CD14-positive monocyte (primary cell): ENCODE results near the gene CATSPER4. TPM values are rescaled to one million over a fixed set of nuclear protein-coding genes. Genes with fewer than 3 reads are reported as not detected.

Experiments used
- DNase-seq, 3 donors: peaks; one replicate each; pipeline ENCODE4 v3.0.0-alpha.2; 2011 to 2022
- H2AFZ ChIP-seq: 2 replicates; pipeline ENCODE4 v1.6.0; 2012; ENCODE audit warnings: mild to moderate bottlenecking, low read depth, low read length, inconsistent platforms; ENCODE audit not compliant: insufficient read depth, poor library complexity, severe bottlenecking
- H3K27ac ChIP-seq, 2 donors: 1 replicate in 1 of 2; 2 replicates in 1 of 2; pipeline ENCODE4 v1.5.1; 2012 to 2013; ENCODE audit warnings: low read length in 2 of 2, control low read depth in 1 of 2, inconsistent platforms in 1 of 2, low read depth in 1 of 2, mild to moderate bottlenecking in 1 of 2
- H3K27me3 ChIP-seq, 2 donors: one replicate each; pipeline versions ENCODE4 v1.6.0 to v1.6.1; 2011 to 2013; ENCODE audit warnings: low read length in 2 of 2; ENCODE audit not compliant: control insufficient read depth in 2 of 2, insufficient read depth in 2 of 2
- H3K36me3 ChIP-seq, 2 donors: replicated peaks in 1 of 2; 1 replicate in 1 of 2; 2 replicates in 1 of 2; pipeline versions ENCODE4 v1.5.1 to v1.6.1; 2012 to 2013; ENCODE audit warnings: low read length in 2 of 2, control low read depth in 1 of 2, inconsistent platforms in 1 of 2, mild to moderate bottlenecking in 1 of 2; ENCODE audit not compliant: insufficient read depth in 2 of 2, control insufficient read depth in 1 of 2
- H3K4me1 ChIP-seq, 2 donors: 1 replicate in 1 of 2; 2 replicates in 1 of 2; pipeline versions ENCODE4 v1.5.1 to v1.6.1; 2012 to 2013; ENCODE audit warnings: low read length in 2 of 2, control low read depth in 1 of 2, inconsistent platforms in 1 of 2, mild to moderate bottlenecking in 1 of 2, moderate library complexity in 1 of 2; ENCODE audit not compliant: insufficient read depth in 2 of 2, control insufficient read depth in 1 of 2
- H3K4me2 ChIP-seq: replicated peaks from 2 replicates; pipeline ENCODE3; 2012; ENCODE audit warnings: low read length, moderate library complexity, mild to moderate bottlenecking; ENCODE audit not compliant: poor library complexity, severe bottlenecking; ENCODE audit errors: extremely low read depth
- H3K4me3 ChIP-seq, 3 experiments: fragments of 200-600 bp in 1 of 3; sonication (generic) in 1 of 3; replicated peaks in 1 of 3; 1 replicate in 2 of 3; 2 replicates in 1 of 3; pipeline ENCODE4 v1.5.1; 2011 to 2013; ENCODE audit warnings: low read length in 3 of 3, mild to moderate bottlenecking in 3 of 3, control low read depth in 2 of 3, low read depth in 2 of 3, inconsistent platforms in 1 of 3, moderate library complexity in 1 of 3
- H3K79me2 ChIP-seq: 2 replicates; pipeline ENCODE4 v1.6.0; 2012; ENCODE audit warnings: mild to moderate bottlenecking, control low read depth, inconsistent platforms, low read length, moderate library complexity; ENCODE audit not compliant: insufficient read depth
- H3K9ac ChIP-seq: 2 replicates; pipeline ENCODE4 v1.6.0; 2017; ENCODE audit warnings: low read length, mild to moderate bottlenecking; ENCODE audit not compliant: insufficient read depth, poor library complexity, severe bottlenecking
- H3K9me3 ChIP-seq, 2 donors: replicated peaks in 1 of 2; 1 replicate in 1 of 2; 2 replicates in 1 of 2; pipeline versions ENCODE4 v1.5.1 to v1.6.1; 2012 to 2013; ENCODE audit warnings: low read length in 2 of 2, control low read depth in 1 of 2; ENCODE audit not compliant: control insufficient read depth in 1 of 2, insufficient read depth in 1 of 2
- H4K20me1 ChIP-seq: 2 replicates; pipeline ENCODE4 v1.6.0; 2012; ENCODE audit warnings: mild to moderate bottlenecking, low read length, control low read depth, moderate library complexity; ENCODE audit not compliant: insufficient read depth
- H3K27ac Mint-ChIP-seq, 7 donors: one replicate each; pipeline ENCODE4 v1.8.0; 2020; ENCODE audit warnings: mild to moderate bottlenecking in 7 of 7, mixed read lengths in 7 of 7, moderate library complexity in 6 of 7, inconsistent platforms in 2 of 7
- H3K27me3 Mint-ChIP-seq, 3 donors: one replicate each; pipeline ENCODE4 v1.8.0; 2021 to 2022; ENCODE audit warnings: low read depth in 3 of 3, mild to moderate bottlenecking in 3 of 3, mixed read lengths in 3 of 3, moderate library complexity in 3 of 3, inconsistent platforms in 1 of 3
- H3K36me3 Mint-ChIP-seq, 2 donors: one replicate each; pipeline ENCODE4 v1.8.0; 2020; ENCODE audit warnings: mixed read lengths in 2 of 2, inconsistent platforms in 1 of 2, mild to moderate bottlenecking in 1 of 2
- H3K4me1 Mint-ChIP-seq: one replicate; pipeline ENCODE4 v1.8.0; 2020; ENCODE audit warnings: mild to moderate bottlenecking, mixed read lengths
- H3K4me3 Mint-ChIP-seq, 2 donors: one replicate each; pipeline ENCODE4 v1.8.0; 2020; ENCODE audit warnings: mild to moderate bottlenecking in 2 of 2, mixed read lengths in 2 of 2, moderate library complexity in 1 of 2
- H3K9me3 Mint-ChIP-seq, 7 donors: one replicate each; pipeline ENCODE4 v1.8.0; 2020 to 2022; ENCODE audit warnings: mixed read lengths in 7 of 7, mild to moderate bottlenecking in 6 of 7, moderate library complexity in 6 of 7, inconsistent platforms in 2 of 7
- WGBS: methylation state at CpG from one replicate; pipeline ENCODE4 v1.1.5; 2013; ENCODE audit warnings: missing lambda C conversion rate; ENCODE audit not compliant: insufficient coverage; 5-methylcytosine and 5-hydroxymethylcytosine counted together
- intact Hi-C, 2 donors: fragments of 100-400 bp; cut with micrococcal nuclease; formaldehyde crosslinking; loops; one replicate each; pipeline versions ENCODE4 v1.15.0 to v1.15.1; 2023
- polyA plus RNA-seq, 3 donors: library from polyadenylated mRNA; depleted of rRNA in 1 of 3; unstranded in 2 of 3; stranded (reverse) in 1 of 3; fragments of 300-500 nt in 2 of 3; fragments of >200 nt in 1 of 3; fragmentation: Illumina TruSeq in 2 of 3; gene quantifications; 1 replicate in 2 of 3; 2 replicates in 1 of 3; pipeline ENCODE4 v1.2.3, GENCODE V29; 2012 to 2021
- TF ChIP-seq, protein P1 (sequence below): fragments of 200-600 bp; IDR thresholded peaks from one replicate; pipeline ENCODE4 v1.8.0; 2022; ENCODE audit warnings: antibody characterized with exemption, mild to moderate bottlenecking

Gene CATSPER4
- polyA plus RNA-seq, 3 donors, result not detected

- DNase-seq, result peak in 2 of 3 donors; percentile 31 to 41
- peak overlapping the region in 6 of 7 donors; percentile 53 to 84 (median 72) for H3K27ac Mint-ChIP-seq
- Histone ChIP-seq H3K79me2 (peaks cover 82% of the 10 kb centered on the region), H3K27me3 (no peaks in the 10 kb centered on the region), H3K36me3 (peaks cover 6 to 26% of the 10 kb centered on the region in 2 donors), H2AFZ (peak overlapping the region; percentile 29), H3K4me2 (peak overlapping the region; percentile 68), H3K27ac (peak overlapping the region in 1 of 2 donors; percentile 54), H3K4me1 (peaks cover 26 to 39% of the 10 kb centered on the region in 2 donors), H3K4me3 (peak overlapping the region in 1 of 3 experiments; percentile 54), H3K9ac (no peak overlapping the region), H3K9me3 (no peaks in the 10 kb centered on the region), H4K20me1 (no peaks in the 10 kb centered on the region)
- peak overlapping the region; percentile 53 to 70 for H3K4me3 Mint-ChIP-seq
- WGBS, result 40% methylated on average over 1 of the region's 6 CpGs
- H3K36me3 Mint-ChIP-seq, result peaks cover 13 to 15% of the 10 kb centered on the region in 2 donors
- intact Hi-C loops, result loop anchor here in 1 of 2 donors (2.0 kb wide), 1 partner anchor 83 kb away; no protein-coding TSS in a partner anchor
- H3K4me1 Mint-ChIP-seq, result peaks cover 32% of the 10 kb centered on the region
- TF ChIP-seq, protein P1, sequence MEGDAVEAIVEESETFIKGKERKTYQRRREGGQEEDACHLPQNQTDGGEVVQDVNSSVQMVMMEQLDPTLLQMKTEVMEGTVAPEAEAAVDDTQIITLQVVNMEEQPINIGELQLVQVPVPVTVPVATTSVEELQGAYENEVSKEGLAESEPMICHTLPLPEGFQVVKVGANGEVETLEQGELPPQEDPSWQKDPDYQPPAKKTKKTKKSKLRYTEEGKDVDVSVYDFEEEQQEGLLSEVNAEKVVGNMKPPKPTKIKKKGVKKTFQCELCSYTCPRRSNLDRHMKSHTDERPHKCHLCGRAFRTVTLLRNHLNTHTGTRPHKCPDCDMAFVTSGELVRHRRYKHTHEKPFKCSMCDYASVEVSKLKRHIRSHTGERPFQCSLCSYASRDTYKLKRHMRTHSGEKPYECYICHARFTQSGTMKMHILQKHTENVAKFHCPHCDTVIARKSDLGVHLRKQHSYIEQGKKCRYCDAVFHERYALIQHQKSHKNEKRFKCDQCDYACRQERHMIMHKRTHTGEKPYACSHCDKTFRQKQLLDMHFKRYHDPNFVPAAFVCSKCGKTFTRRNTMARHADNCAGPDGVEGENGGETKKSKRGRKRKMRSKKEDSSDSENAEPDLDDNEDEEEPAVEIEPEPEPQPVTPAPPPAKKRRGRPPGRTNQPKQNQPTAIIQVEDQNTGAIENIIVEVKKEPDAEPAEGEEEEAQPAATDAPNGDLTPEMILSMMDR, result no peak
- H3K27me3 Mint-ChIP-seq, result peaks cover 0 to 2% (median under 1%) of the 10 kb centered on the region in 3 donors
- H3K9me3 Mint-ChIP-seq, result no peaks in the 10 kb centered on the region
Observed at GRCh38 chr1:26237230-26237966, 47.0 kb downstream of the CATSPER4 start.

- H4K20me1 ChIP-seq, result no peaks in the 10 kb centered on the region
- peaks cover 100% of the 10 kb centered on the region for H3K79me2 ChIP-seq
Observed at GRCh38 chr1:26239936-26240335, 49.5 kb downstream of the CATSPER4 start.

More at GRCh38 chr1:26239936-26240335, 49.5 kb downstream of the CATSPER4 start:
- Mint-ChIP-seq H3K36me3 (peaks cover 34 to 36% of the 10 kb centered on the region in 2 donors), H3K4me1 (peaks cover 31% of the 10 kb centered on the region), H3K27ac (peak overlapping the region in 1 of 7 donors; percentile 10), H3K27me3 (peaks cover 0 to 1% (median 0%) of the 10 kb centered on the region in 3 donors), H3K9me3 (no peaks in the 10 kb centered on the region), H3K4me3 (no peak overlapping the region)
- H3K4me2 ChIP-seq, result no peak overlapping the region
- no CpG with 5 or more reads among the region's 4 CpGs for WGBS
- H3K9me3 ChIP-seq, result no peaks in the 10 kb centered on the region
- peaks cover 19 to 27% of the 10 kb centered on the region in 2 donors for H3K4me1 ChIP-seq
- H3K27ac ChIP-seq, result no peak overlapping the region
- TF ChIP-seq, protein P1, result no peak
- no peak overlapping the region for H2AFZ ChIP-seq
- H3K36me3 ChIP-seq, result peaks cover 16 to 49% of the 10 kb centered on the region in 2 donors
- H3K27me3 ChIP-seq, result no peaks in the 10 kb centered on the region
- H3K4me3 ChIP-seq, result no peak overlapping the region
- no peak for DNase-seq
- H3K9ac ChIP-seq, result no peak overlapping the region
- intact Hi-C loops, result no loop called here

Other genes starting within 250 kb of the CATSPER4 start
- 1 to 10 TPM; 6.4 to 9.2 (median 6.8) TPM for gene PAFAH2, start 192.5 kb upstream of the CATSPER4 start, polyA plus RNA-seq
- gene EXTL1, start 168.8 kb upstream of the CATSPER4 start, polyA plus RNA-seq, result not detected
- not detected for gene SLC30A2, start 144.5 kb upstream of the CATSPER4 start, polyA plus RNA-seq
- gene TRIM63, start 123.0 kb upstream of the CATSPER4 start, polyA plus RNA-seq, result under 1 TPM in 1 of 3 donors, not detected in 2; 0.09 TPM
- gene PDIK1L, start 78.8 kb upstream of the CATSPER4 start, polyA plus RNA-seq, result 1 to 10 TPM; 1.2 to 2.5 (median 2.3) TPM
- gene FAM110D, start 31.5 kb upstream of the CATSPER4 start, polyA plus RNA-seq, result not detected
- not detected for gene C1orf232, start 21.6 kb upstream of the CATSPER4 start, polyA plus RNA-seq
- gene ZNF593, start 20.7 kb upstream of the CATSPER4 start, polyA plus RNA-seq, result 10 to 100 TPM; 23.6 to 36.5 (median 27.8) TPM
- gene ZNF593OS, start 18.8 kb upstream of the CATSPER4 start, polyA plus RNA-seq, result under 1 TPM in 2 of 3 donors, not detected in 1; 0.50 to 0.59 TPM
- gene CNKSR1, start 13.1 kb upstream of the CATSPER4 start, polyA plus RNA-seq, result 1 to 10 TPM in 1 of 3 donors, not detected in 2; 1.4 TPM
- gene CEP85, start 43.6 kb downstream of the CATSPER4 start, polyA plus RNA-seq, result 10 to 100 TPM in 2 of 3 donors, 1 to 10 TPM in 1; 8.2 to 32.5 (median 10.9) TPM
- 1,000 to 10,000 TPM in 2 of 3 donors, 100 to 1,000 TPM in 1; 478 to 1,744 (median 1,706) TPM for gene SH3BGRL3, start 89.5 kb downstream of the CATSPER4 start, polyA plus RNA-seq
- gene UBXN11, start 116.0 kb downstream of the CATSPER4 start, polyA plus RNA-seq, result 100 to 1,000 TPM in 1 of 3 donors, 10 to 100 TPM in 2; 48.0 to 885 (median 52.1) TPM
- 1,000 to 10,000 TPM in 2 of 3 donors, 100 to 1,000 TPM in 1; 851 to 4,047 (median 2,617) TPM for gene CD52, start 127.4 kb downstream of the CATSPER4 start, polyA plus RNA-seq
- under 1 TPM in 1 of 3 donors, not detected in 2; 0.52 TPM for gene CRYBG2, start 163.5 kb downstream of the CATSPER4 start, polyA plus RNA-seq
- not detected for gene ZNF683, start 182.1 kb downstream of the CATSPER4 start, polyA plus RNA-seq
- gene LIN28A, start 220.2 kb downstream of the CATSPER4 start, polyA plus RNA-seq, result not detected
- 10 to 100 TPM; 21.3 to 27.4 (median 24.0) TPM for gene DHDDS, start 241.7 kb downstream of the CATSPER4 start, polyA plus RNA-seq